Natural killer cell (primary cell): ENCODE data around the gene COX4I1. TPM values are rescaled to one million over a fixed set of nuclear protein-coding genes. Genes with fewer than 3 reads are reported as not detected.
"Not testable (repeated sequence)": the region's sequence is repeated elsewhere in the genome, so short reads cannot be mapped to it uniquely, and the experiment has no call there.

ENCODE experiments used
- ATAC-seq, 3 donors: fragments of 150-1000 bp in 2 of 3; fragments of 200-7000 bp in 1 of 3; cut with Tn5 transposase; 1 replicate in 1 of 3; 2 replicates in 2 of 3; pipeline ENCODE4 v1.10.0; 2021; ENCODE audit warnings: mild to moderate bottlenecking in 2 of 3, moderate library complexity in 2 of 3
- DNase-seq, 2 donors: peaks; one replicate each; pipeline versions ENCODE4 v3.0.0 to v3.0.0-alpha.2; 2013 to 2021; ENCODE audit warnings: mixed read lengths in 1 of 2
- H3K27ac ChIP-seq: one replicate; pipeline ENCODE4 v1.5.1; 2013; ENCODE audit warnings: mild to moderate bottlenecking, low read length
- H3K27me3 ChIP-seq: one replicate; pipeline ENCODE4 v1.6.1; 2013; ENCODE audit warnings: low read length; ENCODE audit not compliant: control insufficient read depth, insufficient read depth
- H3K36me3 ChIP-seq: one replicate; pipeline ENCODE4 v1.6.1; 2013; ENCODE audit warnings: low read length; ENCODE audit not compliant: control insufficient read depth, insufficient read depth
- H3K4me1 ChIP-seq: one replicate; pipeline ENCODE4 v1.6.1; 2013; ENCODE audit warnings: low read length; ENCODE audit not compliant: control insufficient read depth, insufficient read depth
- H3K4me3 ChIP-seq: one replicate; pipeline ENCODE4 v1.5.1; 2013; ENCODE audit warnings: low read length
- H3K9me3 ChIP-seq: one replicate; pipeline ENCODE4 v1.6.1; 2013; ENCODE audit warnings: low read length; ENCODE audit not compliant: control insufficient read depth, insufficient read depth
- H3K27ac Mint-ChIP-seq, 2 donors: one replicate each; pipeline ENCODE4 v1.8.0; 2022; ENCODE audit warnings: mild to moderate bottlenecking in 2 of 2, mixed read lengths in 2 of 2, moderate library complexity in 1 of 2
- H3K27me3 Mint-ChIP-seq, 2 donors: one replicate each; pipeline ENCODE4 v1.8.0; 2022; ENCODE audit warnings: low read depth in 2 of 2, mixed read lengths in 2 of 2
- H3K36me3 Mint-ChIP-seq: one replicate; pipeline ENCODE4 v1.8.0; 2022; ENCODE audit warnings: mixed read lengths
- H3K4me1 Mint-ChIP-seq, 2 donors: one replicate each; pipeline ENCODE4 v1.8.0; 2022; ENCODE audit warnings: mixed read lengths in 2 of 2
- H3K4me3 Mint-ChIP-seq: one replicate; pipeline ENCODE4 v1.8.0; 2022; ENCODE audit warnings: mild to moderate bottlenecking, moderate library complexity, mixed read lengths
- H3K9me3 Mint-ChIP-seq, 2 donors: one replicate each; pipeline ENCODE4 v1.8.0; 2022; ENCODE audit warnings: mixed read lengths in 2 of 2
- CTCF ChIP-seq: fragments of 200-600 bp; IDR thresholded peaks from one replicate; pipeline ENCODE4 v1.8.0; 2022; ENCODE audit warnings: antibody characterized with exemption
- WGBS: methylation state at CpG from one replicate; pipeline ENCODE4 v1.1.7; 2013; ENCODE audit warnings: missing lambda C conversion rate; ENCODE audit not compliant: insufficient coverage; 5-methylcytosine and 5-hydroxymethylcytosine counted together
- intact Hi-C: fragments of 100-400 bp; cut with micrococcal nuclease; formaldehyde crosslinking; loops from one replicate; pipeline ENCODE4 v1.14.2; 2022
- total RNA-seq, 4 donors: library from RNA; stranded (reverse); fragments of 120-200 nt in 1 of 4; gene quantifications; one replicate each; pipeline versions ENCODE4 v1.2.3 to v1.2.4, GENCODE V29; 2013 to 2022

The COX4I1 gene
- total RNA-seq, 3 donors from 2014 or later (not counting 1 experiment from before 2014, with no cell fraction given), result 338 to 422 (median 410) TPM

- H3K27ac ChIP-seq, result no peak overlapping the region
- H3K9me3 ChIP-seq, result no peaks in the 10 kb centered on the region
- peaks cover 7% of the 10 kb centered on the region for H3K4me1 ChIP-seq
- H3K27me3 ChIP-seq, result no peaks in the 10 kb centered on the region
- H3K36me3 ChIP-seq, result no peaks in the 10 kb centered on the region
- Mint-ChIP-seq H3K36me3 (no peaks in the 10 kb centered on the region), H3K4me1 (peaks cover 0 to 1% of the 10 kb centered on the region in 2 donors), H3K9me3 (no peaks in the 10 kb centered on the region), H3K27me3 (peaks cover 18 to 32% of the 10 kb centered on the region in 2 donors), H3K4me3 (no peak overlapping the region), H3K27ac (no peak overlapping the region)
- intact Hi-C loops, result no loop called here
- no peak for DNase-seq
- no peak for TF ChIP-seq CTCF
- H3K4me3 ChIP-seq, result no peak overlapping the region
- ATAC-seq, result no peak
- 92% methylated on average over 14 of the region's 14 CpGs for WGBS
Measured at GRCh38 chr16:85816159-85816558, 16.7 kb downstream of the COX4I1 start.

- WGBS, result 96% methylated on average over 5 of the region's 6 CpGs
- H3K4me3 Mint-ChIP-seq, H3K36me3 ChIP-seq, H3K36me3 Mint-ChIP-seq, H3K27ac Mint-ChIP-seq, ATAC-seq, H3K27me3 ChIP-seq, intact Hi-C loops, H3K9me3 Mint-ChIP-seq, DNase-seq, H3K9me3 ChIP-seq, H3K4me3 ChIP-seq, H3K27ac ChIP-seq: not testable (repeated sequence)
- Mint-ChIP-seq H3K4me1 (peaks cover 0 to 11% of the 10 kb centered on the region in 2 donors), H3K27me3 (peaks cover 10 to 21% of the 10 kb centered on the region in 2 donors)
- peaks cover 17% of the 10 kb centered on the region for H3K4me1 ChIP-seq
Measured at GRCh38 chr16:85817195-85817594, 17.7 kb downstream of the COX4I1 start.

GRCh38 chr16:85819245-85819644 lies 19.8 kb downstream of the COX4I1 start:
- Histone ChIP-seq H3K9me3 (no peaks in the 10 kb centered on the region), H3K27me3 (no peaks in the 10 kb centered on the region), H3K4me3 (no peak overlapping the region), H3K4me1 (peaks cover 19% of the 10 kb centered on the region), H3K27ac (no peak overlapping the region), H3K36me3 (no peaks in the 10 kb centered on the region)
- DNase-seq (peak; percentile 81 to 92), ATAC-seq (peak; percentile 74 to 78 (median 75))
- Mint-ChIP-seq H3K27ac (no peak overlapping the region), H3K4me1 (peaks cover 0 to 11% of the 10 kb centered on the region in 2 donors), H3K9me3 (no peaks in the 10 kb centered on the region), H3K4me3 (no peak overlapping the region), H3K36me3 (no peaks in the 10 kb centered on the region), H3K27me3 (peaks cover 0 to 7% of the 10 kb centered on the region in 2 donors)
- TF ChIP-seq CTCF, result peak; percentile 81
- WGBS, result 2% methylated on average over 10 of the region's 10 CpGs
- intact Hi-C loops, result no loop called here

- H3K9me3 ChIP-seq, result no peaks in the 10 kb centered on the region
- Mint-ChIP-seq H3K4me3 (no peak overlapping the region), H3K27ac (no peak overlapping the region), H3K9me3 (no peaks in the 10 kb centered on the region), H3K27me3 (peaks cover 0 to 7% of the 10 kb centered on the region in 2 donors), H3K4me1 (peaks cover 0 to 11% of the 10 kb centered on the region in 2 donors), H3K36me3 (no peaks in the 10 kb centered on the region)
- ATAC-seq (no peak), DNase-seq (no peak)
- no peaks in the 10 kb centered on the region for H3K27me3 ChIP-seq
- H3K4me1 ChIP-seq, result peaks cover 23% of the 10 kb centered on the region
- WGBS, result 79% methylated on average over 6 of the region's 6 CpGs
- no peak for TF ChIP-seq CTCF
- H3K27ac ChIP-seq, result no peak overlapping the region
- intact Hi-C loops, result loop anchor here (5.0 kb wide), 1 partner anchor 83 kb away; no protein-coding TSS in a partner anchor
- H3K36me3 ChIP-seq, result no peaks in the 10 kb centered on the region
- H3K4me3 ChIP-seq, result no peak overlapping the region
Measured at GRCh38 chr16:85819771-85820170, 20.3 kb downstream of the COX4I1 start.
